H1 (cell line): ENCODE data around the gene CORO1C.

Experiments used
- EZH2 ChIP-seq: fragments of 200-600 bp; sonication (generic); IDR thresholded peaks from 2 replicates; pipeline ENCODE4 v1.7.1; 2012; ENCODE audit warnings: low read depth, mild to moderate bottlenecking, moderate library complexity, low read length, inconsistent platforms; ENCODE audit not compliant: severe bottlenecking
- YY1 ChIP-seq: IDR thresholded peaks from 2 replicates; pipeline ENCODE4 v1.6.1; 2011; ENCODE audit warnings: low read depth, mild to moderate bottlenecking, low read length
- TF ChIP-seq, protein P1 (sequence below), 3 experiments: IDR thresholded peaks; 1 replicate in 2 of 3; 2 replicates in 1 of 3; pipeline versions ENCODE4 v1.5.1 to v1.6.1; 2011; ENCODE audit warnings: low read length in 3 of 3, mild to moderate bottlenecking in 3 of 3, inconsistent platforms in 2 of 3, low read depth in 1 of 3, moderate library complexity in 1 of 3; ENCODE audit not compliant: insufficient read depth in 1 of 3; ENCODE audit errors: control extremely low read depth in 1 of 3

DNA sequence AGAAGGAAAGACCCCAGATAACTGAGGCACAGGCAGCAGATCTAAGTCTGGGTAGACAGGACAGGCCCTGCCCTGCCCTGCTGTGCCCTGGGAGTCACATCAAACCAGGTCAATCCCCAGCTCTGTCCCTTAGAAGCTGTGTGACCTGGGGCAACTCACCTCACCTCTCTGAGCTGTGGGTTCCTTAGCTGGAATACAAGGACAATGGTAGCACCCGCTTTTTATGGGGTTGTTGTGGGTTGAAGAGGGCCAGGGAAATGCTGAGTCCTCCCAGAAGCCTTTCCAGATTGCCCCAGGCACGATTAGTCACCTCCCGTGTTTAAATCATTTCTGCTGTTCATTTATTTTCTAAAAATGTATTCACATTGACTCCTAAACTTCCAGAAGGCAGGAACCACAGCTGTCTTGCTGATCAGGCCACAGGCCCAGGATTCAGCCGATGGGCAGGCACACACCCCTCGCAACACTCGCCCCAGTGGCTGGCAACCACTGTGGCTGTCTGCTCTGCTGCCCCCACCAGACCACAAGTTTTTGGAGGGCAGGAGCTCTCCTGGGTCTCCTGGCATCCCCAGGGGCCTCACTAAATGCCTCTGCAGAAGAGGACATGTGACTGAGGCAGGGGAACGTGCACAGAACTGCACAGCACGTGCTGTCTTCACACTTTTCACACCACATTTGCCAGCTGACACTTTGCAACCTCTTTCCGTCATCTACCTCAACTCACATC lies 100.7 kb downstream of the CORO1C start:
- TF ChIP-seq, protein P1, sequence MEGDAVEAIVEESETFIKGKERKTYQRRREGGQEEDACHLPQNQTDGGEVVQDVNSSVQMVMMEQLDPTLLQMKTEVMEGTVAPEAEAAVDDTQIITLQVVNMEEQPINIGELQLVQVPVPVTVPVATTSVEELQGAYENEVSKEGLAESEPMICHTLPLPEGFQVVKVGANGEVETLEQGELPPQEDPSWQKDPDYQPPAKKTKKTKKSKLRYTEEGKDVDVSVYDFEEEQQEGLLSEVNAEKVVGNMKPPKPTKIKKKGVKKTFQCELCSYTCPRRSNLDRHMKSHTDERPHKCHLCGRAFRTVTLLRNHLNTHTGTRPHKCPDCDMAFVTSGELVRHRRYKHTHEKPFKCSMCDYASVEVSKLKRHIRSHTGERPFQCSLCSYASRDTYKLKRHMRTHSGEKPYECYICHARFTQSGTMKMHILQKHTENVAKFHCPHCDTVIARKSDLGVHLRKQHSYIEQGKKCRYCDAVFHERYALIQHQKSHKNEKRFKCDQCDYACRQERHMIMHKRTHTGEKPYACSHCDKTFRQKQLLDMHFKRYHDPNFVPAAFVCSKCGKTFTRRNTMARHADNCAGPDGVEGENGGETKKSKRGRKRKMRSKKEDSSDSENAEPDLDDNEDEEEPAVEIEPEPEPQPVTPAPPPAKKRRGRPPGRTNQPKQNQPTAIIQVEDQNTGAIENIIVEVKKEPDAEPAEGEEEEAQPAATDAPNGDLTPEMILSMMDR (IDR thresholded peaks at IDR 0.05; ENCODE audit: control extremely low read depth in 1 of 3, insufficient read depth in 1 of 3, low read depth in 1 of 3, low read length in 3 of 3) = no peak
- TF ChIP-seq YY1 (no peak), EZH2 (no peak)
